Measurements from ENCODE around the gene FFAR2. TPM values are rescaled to one million over a fixed set of nuclear protein-coding genes. Genes with fewer than 3 reads are reported as not detected.

FFAR2 gene
- total and polyA plus RNA-seq, 4 donors, result 0.25 to 0.84 (median 0.47) TPM

DNA sequence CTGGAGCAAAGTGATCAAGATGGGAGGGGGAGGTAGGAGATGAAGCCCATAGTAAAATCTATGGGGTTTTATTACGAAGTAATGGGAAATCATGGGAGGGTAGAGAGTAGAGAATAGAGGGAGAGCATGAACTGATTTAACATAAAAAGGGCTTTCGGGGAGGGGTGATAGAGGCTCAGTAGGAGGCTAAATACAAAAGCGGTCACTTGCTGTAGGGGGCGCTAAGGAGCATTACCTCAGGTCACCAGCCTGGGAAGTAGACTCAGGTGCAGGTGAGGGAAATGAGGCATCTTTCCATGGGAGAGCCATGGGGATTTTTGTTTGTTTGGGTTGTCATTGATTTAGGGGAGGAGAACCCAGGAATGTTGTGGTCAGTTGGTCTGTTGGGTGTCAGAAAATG lies 28.1 kb downstream of the FFAR2 start:
- H3K27ac ChIP-seq (ENCODE audit: low read depth in 1 of 2, low read length in 2 of 2), result no peak overlapping the region
- no peaks in the 10 kb centered on the region for H3K36me3 ChIP-seq (ENCODE audit: control insufficient read depth in 4 of 4, insufficient read depth in 3 of 4, low read depth in 1 of 4, low read length in 3 of 4)
- DNase-seq (ENCODE audit: low spot score), result no peak
- H3K27me3 ChIP-seq (ENCODE audit: control insufficient read depth in 4 of 4, insufficient read depth in 4 of 4, low read length in 3 of 4), result no peaks in the 10 kb centered on the region
- no peaks in the 10 kb centered on the region for H3K4me1 ChIP-seq (ENCODE audit: control insufficient read depth in 4 of 4, insufficient read depth in 4 of 4, low read length in 3 of 4)
- WGBS, result 72% methylated on average over 4 of the region's 4 CpGs
- TF ChIP-seq, protein P1, sequence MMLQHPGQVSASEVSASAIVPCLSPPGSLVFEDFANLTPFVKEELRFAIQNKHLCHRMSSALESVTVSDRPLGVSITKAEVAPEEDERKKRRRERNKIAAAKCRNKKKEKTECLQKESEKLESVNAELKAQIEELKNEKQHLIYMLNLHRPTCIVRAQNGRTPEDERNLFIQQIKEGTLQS (IDR thresholded peaks at IDR 0.05), result no peak
- TF ChIP-seq JUND (IDR thresholded peaks at IDR 0.05) (no peak), EGR1 (IDR thresholded peaks at IDR 0.05; ENCODE audit: low read depth in 2 of 2) (no peak), RXRA (IDR thresholded peaks at IDR 0.05) (no peak), TAF1 (conservative IDR thresholded peaks at IDR 0.05) (no peak), GABPA (IDR thresholded peaks at IDR 0.05 in 1 of 2, conservative IDR thresholded peaks at IDR 0.05 in 1 of 2) (no peak)
- H3K4me3 ChIP-seq (ENCODE audit: low read depth in 1 of 3, low read length in 3 of 3), result no peak overlapping the region
- no peak overlapping the region for H3K9ac ChIP-seq (ENCODE audit: low read depth in 1 of 2, low read length in 2 of 2)
- no peaks in the 10 kb centered on the region for H3K9me3 ChIP-seq (ENCODE audit: control insufficient read depth in 4 of 4, low read length in 3 of 4)

DNA sequence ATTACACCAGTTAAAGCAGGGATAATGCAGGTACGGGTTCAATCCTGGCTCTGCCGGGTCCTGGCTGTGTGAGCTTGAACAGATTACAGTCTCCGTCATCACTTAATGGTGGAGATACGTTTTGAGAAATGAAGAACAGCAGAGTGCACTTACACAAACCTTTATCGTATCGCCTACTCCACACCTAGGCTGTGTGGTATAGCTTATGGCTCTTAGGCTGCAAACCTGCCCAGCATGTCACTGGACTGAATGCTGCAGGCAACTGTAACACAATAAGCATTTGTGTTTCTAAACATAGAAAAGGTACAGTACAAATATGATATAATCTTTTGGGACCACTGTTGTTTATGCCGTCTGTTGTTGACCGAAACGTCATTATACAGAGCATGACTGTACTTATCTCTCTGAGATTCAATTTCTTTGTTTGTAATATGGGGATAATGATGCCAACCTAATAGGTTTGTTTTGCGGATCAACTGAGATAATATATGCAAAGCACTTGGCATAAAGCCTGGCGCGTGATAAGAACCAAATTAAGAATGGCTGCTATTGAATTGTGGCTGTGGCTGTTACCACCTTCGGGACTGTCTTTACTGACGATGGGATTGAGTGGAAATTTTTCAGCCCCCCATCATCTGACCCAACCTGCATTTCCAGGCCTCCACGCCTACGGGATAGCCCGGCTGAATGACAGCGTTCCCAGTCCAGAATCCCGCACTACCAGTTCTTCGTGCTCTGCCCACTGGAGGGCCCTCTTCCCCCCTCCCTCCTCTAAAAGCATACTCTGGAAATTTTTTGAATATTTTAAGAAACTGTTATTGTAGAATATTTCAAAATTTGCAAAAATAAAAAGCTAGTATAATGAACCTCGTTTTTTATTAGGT lies 31.0 kb downstream of the FFAR2 start:
- TF ChIP-seq YY1 (IDR thresholded peaks at IDR 0.05) (no peak), FOXA1 (IDR thresholded peaks at IDR 0.05) (no peak), HNF4G (IDR thresholded peaks at IDR 0.05) (no peak), JUND (IDR thresholded peaks at IDR 0.05) (no peak)
- TF ChIP-seq, protein P2, sequence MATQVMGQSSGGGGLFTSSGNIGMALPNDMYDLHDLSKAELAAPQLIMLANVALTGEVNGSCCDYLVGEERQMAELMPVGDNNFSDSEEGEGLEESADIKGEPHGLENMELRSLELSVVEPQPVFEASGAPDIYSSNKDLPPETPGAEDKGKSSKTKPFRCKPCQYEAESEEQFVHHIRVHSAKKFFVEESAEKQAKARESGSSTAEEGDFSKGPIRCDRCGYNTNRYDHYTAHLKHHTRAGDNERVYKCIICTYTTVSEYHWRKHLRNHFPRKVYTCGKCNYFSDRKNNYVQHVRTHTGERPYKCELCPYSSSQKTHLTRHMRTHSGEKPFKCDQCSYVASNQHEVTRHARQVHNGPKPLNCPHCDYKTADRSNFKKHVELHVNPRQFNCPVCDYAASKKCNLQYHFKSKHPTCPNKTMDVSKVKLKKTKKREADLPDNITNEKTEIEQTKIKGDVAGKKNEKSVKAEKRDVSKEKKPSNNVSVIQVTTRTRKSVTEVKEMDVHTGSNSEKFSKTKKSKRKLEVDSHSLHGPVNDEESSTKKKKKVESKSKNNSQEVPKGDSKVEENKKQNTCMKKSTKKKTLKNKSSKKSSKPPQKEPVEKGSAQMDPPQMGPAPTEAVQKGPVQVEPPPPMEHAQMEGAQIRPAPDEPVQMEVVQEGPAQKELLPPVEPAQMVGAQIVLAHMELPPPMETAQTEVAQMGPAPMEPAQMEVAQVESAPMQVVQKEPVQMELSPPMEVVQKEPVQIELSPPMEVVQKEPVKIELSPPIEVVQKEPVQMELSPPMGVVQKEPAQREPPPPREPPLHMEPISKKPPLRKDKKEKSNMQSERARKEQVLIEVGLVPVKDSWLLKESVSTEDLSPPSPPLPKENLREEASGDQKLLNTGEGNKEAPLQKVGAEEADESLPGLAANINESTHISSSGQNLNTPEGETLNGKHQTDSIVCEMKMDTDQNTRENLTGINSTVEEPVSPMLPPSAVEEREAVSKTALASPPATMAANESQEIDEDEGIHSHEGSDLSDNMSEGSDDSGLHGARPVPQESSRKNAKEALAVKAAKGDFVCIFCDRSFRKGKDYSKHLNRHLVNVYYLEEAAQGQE (IDR thresholded peaks at IDR 0.05), result no peak
- TF ChIP-seq, protein P3, sequence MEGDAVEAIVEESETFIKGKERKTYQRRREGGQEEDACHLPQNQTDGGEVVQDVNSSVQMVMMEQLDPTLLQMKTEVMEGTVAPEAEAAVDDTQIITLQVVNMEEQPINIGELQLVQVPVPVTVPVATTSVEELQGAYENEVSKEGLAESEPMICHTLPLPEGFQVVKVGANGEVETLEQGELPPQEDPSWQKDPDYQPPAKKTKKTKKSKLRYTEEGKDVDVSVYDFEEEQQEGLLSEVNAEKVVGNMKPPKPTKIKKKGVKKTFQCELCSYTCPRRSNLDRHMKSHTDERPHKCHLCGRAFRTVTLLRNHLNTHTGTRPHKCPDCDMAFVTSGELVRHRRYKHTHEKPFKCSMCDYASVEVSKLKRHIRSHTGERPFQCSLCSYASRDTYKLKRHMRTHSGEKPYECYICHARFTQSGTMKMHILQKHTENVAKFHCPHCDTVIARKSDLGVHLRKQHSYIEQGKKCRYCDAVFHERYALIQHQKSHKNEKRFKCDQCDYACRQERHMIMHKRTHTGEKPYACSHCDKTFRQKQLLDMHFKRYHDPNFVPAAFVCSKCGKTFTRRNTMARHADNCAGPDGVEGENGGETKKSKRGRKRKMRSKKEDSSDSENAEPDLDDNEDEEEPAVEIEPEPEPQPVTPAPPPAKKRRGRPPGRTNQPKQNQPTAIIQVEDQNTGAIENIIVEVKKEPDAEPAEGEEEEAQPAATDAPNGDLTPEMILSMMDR (IDR thresholded peaks at IDR 0.05; ENCODE audit: low read depth, low read length, missing input control), result no peak
- no peaks in the 10 kb centered on the region for H3K36me3 ChIP-seq (ENCODE audit: control insufficient read depth in 4 of 4, insufficient read depth in 3 of 4, low read depth in 1 of 4, low read length in 3 of 4)
- H3K27me3 ChIP-seq (ENCODE audit: control insufficient read depth in 4 of 4, insufficient read depth in 4 of 4, low read length in 3 of 4), result no peaks in the 10 kb centered on the region
- no peaks in the 10 kb centered on the region for H3K9me3 ChIP-seq (ENCODE audit: control insufficient read depth in 4 of 4, low read length in 3 of 4)
- H3K9ac ChIP-seq (ENCODE audit: low read depth in 1 of 2, low read length in 2 of 2), result no peak overlapping the region
- H3K4me3 ChIP-seq (ENCODE audit: low read depth in 1 of 3, low read length in 3 of 3), result no peak overlapping the region
- H3K27ac ChIP-seq (ENCODE audit: low read depth in 1 of 2, low read length in 2 of 2), result no peak overlapping the region
- WGBS, result 86% methylated on average over 21 of the region's 21 CpGs
- H3K4me1 ChIP-seq (ENCODE audit: control insufficient read depth in 4 of 4, insufficient read depth in 4 of 4, low read length in 3 of 4), result no peaks in the 10 kb centered on the region
- DNase-seq (ENCODE audit: low spot score), result no peak

DNA sequence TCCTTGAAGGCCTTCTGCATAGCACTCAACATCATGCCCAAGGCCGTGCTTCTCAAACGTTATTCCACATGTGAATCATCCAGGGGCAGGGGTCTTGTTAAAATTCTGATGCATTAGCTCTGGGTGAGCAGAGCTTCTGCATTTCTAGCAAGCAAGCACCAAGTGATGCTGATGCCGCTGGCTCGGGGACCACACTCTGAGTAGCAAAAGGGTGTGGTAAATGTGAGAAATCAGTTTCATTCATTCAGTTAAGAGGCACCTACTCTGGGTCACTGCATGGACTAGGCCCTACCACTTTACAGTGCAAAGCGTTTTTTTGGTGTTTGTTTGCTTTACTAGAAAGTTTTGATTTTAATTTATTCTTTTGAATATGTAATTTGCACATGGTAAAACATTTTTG lies 35.0 kb downstream of the FFAR2 start:
- Histone ChIP-seq H3K27ac (ENCODE audit: low read depth in 1 of 2, low read length in 2 of 2) (no peak overlapping the region), H3K4me1 (ENCODE audit: control insufficient read depth in 4 of 4, insufficient read depth in 4 of 4, low read length in 3 of 4) (peaks cover 0 to 15% (median 7%) of the 10 kb centered on the region in 4 donors), H3K4me3 (ENCODE audit: low read depth in 1 of 3, low read length in 3 of 3) (no peak overlapping the region), H3K9ac (ENCODE audit: low read depth in 1 of 2, low read length in 2 of 2) (no peak overlapping the region), H3K27me3 (ENCODE audit: control insufficient read depth in 4 of 4, insufficient read depth in 4 of 4, low read length in 3 of 4) (no peaks in the 10 kb centered on the region), H3K9me3 (ENCODE audit: control insufficient read depth in 4 of 4, low read length in 3 of 4) (no peaks in the 10 kb centered on the region), H3K36me3 (ENCODE audit: control insufficient read depth in 4 of 4, insufficient read depth in 3 of 4, low read depth in 1 of 4, low read length in 3 of 4) (no peaks in the 10 kb centered on the region)
- DNase-seq (ENCODE audit: low spot score), result no peak
- WGBS, result 83% methylated on average over 5 of the region's 5 CpGs
- TF ChIP-seq RXRA (IDR thresholded peaks at IDR 0.05) (no peak), YY1 (IDR thresholded peaks at IDR 0.05) (no peak), RAD21 (IDR thresholded peaks at IDR 0.05) (no peak), FOXA1 (IDR thresholded peaks at IDR 0.05) (no peak), NR2F2 (IDR thresholded peaks at IDR 0.05) (no peak), GABPA (IDR thresholded peaks at IDR 0.05 in 1 of 2, conservative IDR thresholded peaks at IDR 0.05 in 1 of 2) (no peak), HNF4G (IDR thresholded peaks at IDR 0.05) (no peak), EGR1 (IDR thresholded peaks at IDR 0.05; ENCODE audit: low read depth in 2 of 2) (no peak), SP1 (IDR thresholded peaks at IDR 0.05) (no peak)
- TF ChIP-seq, protein P1 (IDR thresholded peaks at IDR 0.05), result no peak
- TF ChIP-seq, protein P4, sequence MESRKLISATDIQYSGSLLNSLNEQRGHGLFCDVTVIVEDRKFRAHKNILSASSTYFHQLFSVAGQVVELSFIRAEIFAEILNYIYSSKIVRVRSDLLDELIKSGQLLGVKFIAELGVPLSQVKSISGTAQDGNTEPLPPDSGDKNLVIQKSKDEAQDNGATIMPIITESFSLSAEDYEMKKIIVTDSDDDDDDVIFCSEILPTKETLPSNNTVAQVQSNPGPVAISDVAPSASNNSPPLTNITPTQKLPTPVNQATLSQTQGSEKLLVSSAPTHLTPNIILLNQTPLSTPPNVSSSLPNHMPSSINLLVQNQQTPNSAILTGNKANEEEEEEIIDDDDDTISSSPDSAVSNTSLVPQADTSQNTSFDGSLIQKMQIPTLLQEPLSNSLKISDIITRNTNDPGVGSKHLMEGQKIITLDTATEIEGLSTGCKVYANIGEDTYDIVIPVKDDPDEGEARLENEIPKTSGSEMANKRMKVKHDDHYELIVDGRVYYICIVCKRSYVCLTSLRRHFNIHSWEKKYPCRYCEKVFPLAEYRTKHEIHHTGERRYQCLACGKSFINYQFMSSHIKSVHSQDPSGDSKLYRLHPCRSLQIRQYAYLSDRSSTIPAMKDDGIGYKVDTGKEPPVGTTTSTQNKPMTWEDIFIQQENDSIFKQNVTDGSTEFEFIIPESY (IDR thresholded peaks at IDR 0.05), result no peak
- TF ChIP-seq, protein P3 (IDR thresholded peaks at IDR 0.05; ENCODE audit: low read depth, low read length, missing input control), result no peak
